D721Med (cell line): ENCODE data around the gene TMEM270.

Source experiments
- DNase-seq: peaks from one replicate; pipeline ENCODE4 v3.0.0; 2011; ENCODE audit warnings: low spot score; ENCODE audit not compliant: insufficient read length
- FAIRE-seq: peaks from 2 replicates; lab custom pipeline; 2011; peaks lifted over from hg19 to GRCh38; lab: Jason Lieb, UNC
- TF ChIP-seq, protein P1 (sequence below): IDR thresholded peaks from 2 replicates; pipeline ENCODE4 v1.5.1; 2012; ENCODE audit warnings: mild to moderate bottlenecking, control low read depth; ENCODE audit not compliant: insufficient read depth; ENCODE audit errors: missing control alignments

The TMEM270 gene

GRCh38 chr7:73872056-73872908, 11.3 kb downstream of the TMEM270 start:
- no peak for DNase-seq
- TF ChIP-seq, protein P1, sequence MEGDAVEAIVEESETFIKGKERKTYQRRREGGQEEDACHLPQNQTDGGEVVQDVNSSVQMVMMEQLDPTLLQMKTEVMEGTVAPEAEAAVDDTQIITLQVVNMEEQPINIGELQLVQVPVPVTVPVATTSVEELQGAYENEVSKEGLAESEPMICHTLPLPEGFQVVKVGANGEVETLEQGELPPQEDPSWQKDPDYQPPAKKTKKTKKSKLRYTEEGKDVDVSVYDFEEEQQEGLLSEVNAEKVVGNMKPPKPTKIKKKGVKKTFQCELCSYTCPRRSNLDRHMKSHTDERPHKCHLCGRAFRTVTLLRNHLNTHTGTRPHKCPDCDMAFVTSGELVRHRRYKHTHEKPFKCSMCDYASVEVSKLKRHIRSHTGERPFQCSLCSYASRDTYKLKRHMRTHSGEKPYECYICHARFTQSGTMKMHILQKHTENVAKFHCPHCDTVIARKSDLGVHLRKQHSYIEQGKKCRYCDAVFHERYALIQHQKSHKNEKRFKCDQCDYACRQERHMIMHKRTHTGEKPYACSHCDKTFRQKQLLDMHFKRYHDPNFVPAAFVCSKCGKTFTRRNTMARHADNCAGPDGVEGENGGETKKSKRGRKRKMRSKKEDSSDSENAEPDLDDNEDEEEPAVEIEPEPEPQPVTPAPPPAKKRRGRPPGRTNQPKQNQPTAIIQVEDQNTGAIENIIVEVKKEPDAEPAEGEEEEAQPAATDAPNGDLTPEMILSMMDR = no peak
- FAIRE-seq = no peak

GRCh38 chr7:73876361-73876760, 15.4 kb downstream of the TMEM270 start:
- FAIRE-seq = no peak
- TF ChIP-seq, protein P1 = no peak
- DNase-seq = no peak

GRCh38 chr7:73876973-73877372, 16.0 kb downstream of the TMEM270 start:
- TF ChIP-seq, protein P1 = no peak
- no peak for FAIRE-seq
- DNase-seq = no peak

GRCh38 chr7:73879977-73880681, 19.2 kb downstream of the TMEM270 start:
- no peak for DNase-seq
- TF ChIP-seq, protein P1 = no peak
- FAIRE-seq = no peak

GRCh38 chr7:73880755-73881328, 19.9 kb downstream of the TMEM270 start:
- TF ChIP-seq, protein P1 = no peak
- FAIRE-seq = no peak

DNA sequence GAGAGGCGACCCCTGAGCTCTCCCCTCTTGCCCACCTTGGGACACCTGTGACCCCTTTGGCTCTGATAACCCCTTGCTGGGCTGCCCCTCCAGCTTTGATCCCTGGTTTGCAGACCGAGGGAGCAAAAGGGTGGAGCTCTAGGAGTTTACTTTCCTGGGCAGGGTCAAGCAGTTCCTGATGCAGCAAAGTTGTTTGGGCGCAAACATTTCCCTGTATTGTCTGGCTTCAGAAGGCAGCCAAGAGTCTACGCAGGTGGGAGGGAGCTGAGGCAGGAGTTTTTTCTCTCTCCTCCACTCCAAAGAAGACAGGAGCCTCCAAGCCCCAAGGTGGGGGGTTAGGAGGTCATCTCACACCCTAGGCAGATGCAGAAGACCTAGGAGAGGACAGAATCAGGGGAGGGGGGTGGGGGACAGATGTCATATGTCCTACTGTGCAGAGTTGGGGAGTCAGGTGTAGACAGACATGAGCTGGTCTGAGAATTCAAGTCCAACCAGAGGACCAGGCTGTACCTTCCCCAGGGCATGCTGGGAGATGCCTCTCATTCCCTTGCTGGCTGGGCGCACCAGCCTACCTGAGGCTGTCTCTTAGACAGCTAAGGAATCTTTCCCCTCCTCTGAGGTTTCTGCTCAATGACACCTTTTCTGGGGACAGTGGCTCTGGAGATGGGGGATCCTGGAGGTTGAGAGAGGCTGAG, 20.5 kb downstream of the TMEM270 start:
- no peak for DNase-seq
- FAIRE-seq = no peak
- TF ChIP-seq, protein P1 = no peak

More at GRCh38 chr7:73880755-73881328, 19.9 kb downstream of the TMEM270 start:
- no peak for DNase-seq
